GM10847 (cell line): ENCODE measurements around the gene HCRT.

Source experiments
- POLR2A ChIP-seq: IDR thresholded peaks from 2 replicates; pipeline ENCODE4 v1.6.1; 2011; ENCODE audit not compliant: insufficient read length; ENCODE audit errors: extremely low read depth

Gene HCRT

GRCh38 chr17:42184713-42185620, at the start of gene HCRT:
HCRT (minus strand) TSS chr17:42185452; CDS start chr17:42185365, 87 bp downstream.
- no peak for TF ChIP-seq POLR2A

- no peak for TF ChIP-seq POLR2A
These were observed 48.7 kb upstream of the HCRT start for GRCh38 chr17:42233994-42234393.

- no peak for TF ChIP-seq POLR2A
These were observed 47.9 kb upstream of the HCRT start for GRCh38 chr17:42233156-42233555.

- TF ChIP-seq POLR2A, result no peak
These were observed 45.0 kb upstream of the HCRT start for GRCh38 chr17:42230225-42230624.

GRCh38 chr17:42227849-42228700, 42.8 kb upstream of the HCRT start:
- TF ChIP-seq POLR2A, result no peak

GRCh38 chr17:42225646-42226045, 40.4 kb upstream of the HCRT start:
- no peak for TF ChIP-seq POLR2A

- no peak for TF ChIP-seq POLR2A
These were observed 39.4 kb upstream of the HCRT start for GRCh38 chr17:42224651-42225050.

- TF ChIP-seq POLR2A, result no peak
These were observed 36.9 kb upstream of the HCRT start for GRCh38 chr17:42221886-42222745.

- no peak for TF ChIP-seq POLR2A
These were observed 28.9 kb upstream of the HCRT start for GRCh38 chr17:42214156-42214555.

- no peak for TF ChIP-seq POLR2A
These were observed 27.1 kb upstream of the HCRT start for GRCh38 chr17:42212382-42212781.

- no peak for TF ChIP-seq POLR2A
These were observed 24.8 kb upstream of the HCRT start for GRCh38 chr17:42210046-42210445.

GRCh38 chr17:42203354-42203753, 18.1 kb upstream of the HCRT start:
- TF ChIP-seq POLR2A, result no peak

GRCh38 chr17:42202696-42203095, 17.4 kb upstream of the HCRT start:
- no peak for TF ChIP-seq POLR2A

- TF ChIP-seq POLR2A, result no peak
These were observed 16.9 kb upstream of the HCRT start for GRCh38 chr17:42202159-42202558.

GRCh38 chr17:42201458-42201772, 16.2 kb upstream of the HCRT start:
- no peak for TF ChIP-seq POLR2A
